ENCODE results near the gene TIGAR. TPM values are rescaled to one million over a fixed set of nuclear protein-coding genes. Genes with fewer than 3 reads are reported as not detected.

The TIGAR gene
- total and polyA plus RNA-seq, 4 donors = 0.56 to 3.3 (median 2.0) TPM

GRCh38 chr12:4300883-4301282, 20.1 kb upstream of the TIGAR start:
- Histone ChIP-seq H3K4me3 (ENCODE audit: low read depth in 1 of 3, low read length in 3 of 3) (no peak overlapping the region), H3K4me1 (ENCODE audit: control insufficient read depth in 4 of 4, insufficient read depth in 4 of 4, low read length in 3 of 4) (no peaks in the 10 kb centered on the region), H3K9ac (ENCODE audit: low read depth in 1 of 2, low read length in 2 of 2) (no peak overlapping the region), H3K27ac (ENCODE audit: low read depth in 1 of 2, low read length in 2 of 2) (no peak overlapping the region), H3K36me3 (ENCODE audit: control insufficient read depth in 4 of 4, insufficient read depth in 3 of 4, low read depth in 1 of 4, low read length in 3 of 4) (no peaks in the 10 kb centered on the region), H3K9me3 (ENCODE audit: control insufficient read depth in 4 of 4, low read length in 3 of 4) (no peaks in the 10 kb centered on the region), H3K27me3 (ENCODE audit: control insufficient read depth in 4 of 4, insufficient read depth in 4 of 4, low read length in 3 of 4) (peaks cover 0 to 9% (median 0%) of the 10 kb centered on the region in 4 donors)
- DNase-seq (ENCODE audit: low spot score) = no peak
- TF ChIP-seq GABPA (IDR thresholded peaks at IDR 0.05 in 1 of 2, conservative IDR thresholded peaks at IDR 0.05 in 1 of 2) = no peak
- TF ChIP-seq RAD21 (IDR thresholded peaks at IDR 0.05) = no peak
- no peak for TF ChIP-seq FOXA1 (IDR thresholded peaks at IDR 0.05)
- TF ChIP-seq, protein P1, sequence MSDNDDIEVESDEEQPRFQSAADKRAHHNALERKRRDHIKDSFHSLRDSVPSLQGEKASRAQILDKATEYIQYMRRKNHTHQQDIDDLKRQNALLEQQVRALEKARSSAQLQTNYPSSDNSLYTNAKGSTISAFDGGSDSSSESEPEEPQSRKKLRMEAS (IDR thresholded peaks at IDR 0.05) = no peak
- TF ChIP-seq JUND (IDR thresholded peaks at IDR 0.05) = no peak
- no peak for TF ChIP-seq HNF4G (IDR thresholded peaks at IDR 0.05)
- no peak for TF ChIP-seq FOXA2 (IDR thresholded peaks at IDR 0.05)
- TF ChIP-seq, protein P2, sequence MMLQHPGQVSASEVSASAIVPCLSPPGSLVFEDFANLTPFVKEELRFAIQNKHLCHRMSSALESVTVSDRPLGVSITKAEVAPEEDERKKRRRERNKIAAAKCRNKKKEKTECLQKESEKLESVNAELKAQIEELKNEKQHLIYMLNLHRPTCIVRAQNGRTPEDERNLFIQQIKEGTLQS (IDR thresholded peaks at IDR 0.05) = no peak
- TF ChIP-seq, protein P3, sequence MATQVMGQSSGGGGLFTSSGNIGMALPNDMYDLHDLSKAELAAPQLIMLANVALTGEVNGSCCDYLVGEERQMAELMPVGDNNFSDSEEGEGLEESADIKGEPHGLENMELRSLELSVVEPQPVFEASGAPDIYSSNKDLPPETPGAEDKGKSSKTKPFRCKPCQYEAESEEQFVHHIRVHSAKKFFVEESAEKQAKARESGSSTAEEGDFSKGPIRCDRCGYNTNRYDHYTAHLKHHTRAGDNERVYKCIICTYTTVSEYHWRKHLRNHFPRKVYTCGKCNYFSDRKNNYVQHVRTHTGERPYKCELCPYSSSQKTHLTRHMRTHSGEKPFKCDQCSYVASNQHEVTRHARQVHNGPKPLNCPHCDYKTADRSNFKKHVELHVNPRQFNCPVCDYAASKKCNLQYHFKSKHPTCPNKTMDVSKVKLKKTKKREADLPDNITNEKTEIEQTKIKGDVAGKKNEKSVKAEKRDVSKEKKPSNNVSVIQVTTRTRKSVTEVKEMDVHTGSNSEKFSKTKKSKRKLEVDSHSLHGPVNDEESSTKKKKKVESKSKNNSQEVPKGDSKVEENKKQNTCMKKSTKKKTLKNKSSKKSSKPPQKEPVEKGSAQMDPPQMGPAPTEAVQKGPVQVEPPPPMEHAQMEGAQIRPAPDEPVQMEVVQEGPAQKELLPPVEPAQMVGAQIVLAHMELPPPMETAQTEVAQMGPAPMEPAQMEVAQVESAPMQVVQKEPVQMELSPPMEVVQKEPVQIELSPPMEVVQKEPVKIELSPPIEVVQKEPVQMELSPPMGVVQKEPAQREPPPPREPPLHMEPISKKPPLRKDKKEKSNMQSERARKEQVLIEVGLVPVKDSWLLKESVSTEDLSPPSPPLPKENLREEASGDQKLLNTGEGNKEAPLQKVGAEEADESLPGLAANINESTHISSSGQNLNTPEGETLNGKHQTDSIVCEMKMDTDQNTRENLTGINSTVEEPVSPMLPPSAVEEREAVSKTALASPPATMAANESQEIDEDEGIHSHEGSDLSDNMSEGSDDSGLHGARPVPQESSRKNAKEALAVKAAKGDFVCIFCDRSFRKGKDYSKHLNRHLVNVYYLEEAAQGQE (IDR thresholded peaks at IDR 0.05) = no peak
- TF ChIP-seq HNF4A (conservative IDR thresholded peaks at IDR 0.05) = no peak
- TF ChIP-seq, protein P4, sequence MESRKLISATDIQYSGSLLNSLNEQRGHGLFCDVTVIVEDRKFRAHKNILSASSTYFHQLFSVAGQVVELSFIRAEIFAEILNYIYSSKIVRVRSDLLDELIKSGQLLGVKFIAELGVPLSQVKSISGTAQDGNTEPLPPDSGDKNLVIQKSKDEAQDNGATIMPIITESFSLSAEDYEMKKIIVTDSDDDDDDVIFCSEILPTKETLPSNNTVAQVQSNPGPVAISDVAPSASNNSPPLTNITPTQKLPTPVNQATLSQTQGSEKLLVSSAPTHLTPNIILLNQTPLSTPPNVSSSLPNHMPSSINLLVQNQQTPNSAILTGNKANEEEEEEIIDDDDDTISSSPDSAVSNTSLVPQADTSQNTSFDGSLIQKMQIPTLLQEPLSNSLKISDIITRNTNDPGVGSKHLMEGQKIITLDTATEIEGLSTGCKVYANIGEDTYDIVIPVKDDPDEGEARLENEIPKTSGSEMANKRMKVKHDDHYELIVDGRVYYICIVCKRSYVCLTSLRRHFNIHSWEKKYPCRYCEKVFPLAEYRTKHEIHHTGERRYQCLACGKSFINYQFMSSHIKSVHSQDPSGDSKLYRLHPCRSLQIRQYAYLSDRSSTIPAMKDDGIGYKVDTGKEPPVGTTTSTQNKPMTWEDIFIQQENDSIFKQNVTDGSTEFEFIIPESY (IDR thresholded peaks at IDR 0.05) = no peak
- no peak for TF ChIP-seq CTCF (IDR thresholded peaks at IDR 0.05; ENCODE audit: low read depth, low read length, missing input control)
- WGBS = 84% methylated on average over 5 of the region's 5 CpGs

DNA sequence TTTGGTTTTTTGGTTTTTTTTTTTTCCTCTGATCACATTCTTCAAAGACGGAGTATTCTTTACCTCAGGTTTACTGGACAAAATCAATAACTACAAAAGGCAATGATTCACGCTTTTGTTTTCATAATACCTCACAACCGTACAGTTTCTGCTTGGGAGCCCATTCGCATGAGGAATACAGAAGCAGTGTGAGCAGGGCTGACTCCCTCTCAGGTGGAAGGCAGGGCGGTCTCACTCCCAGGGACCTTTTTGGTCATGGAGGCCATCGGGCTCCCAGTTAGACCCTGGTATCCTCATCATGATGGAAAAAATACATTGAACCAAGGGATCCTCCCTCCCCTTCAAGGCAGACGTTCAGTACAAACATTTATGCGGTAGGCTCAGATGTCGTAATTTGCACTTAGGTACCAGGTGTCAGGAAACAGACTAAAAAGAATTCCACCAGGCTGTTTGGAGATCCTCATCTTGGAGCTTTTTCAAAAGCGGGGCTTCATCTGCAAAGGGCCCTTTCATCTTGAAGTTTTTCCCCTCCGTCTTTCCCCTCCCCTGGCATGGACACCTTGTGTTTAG, 19.0 kb upstream of the TIGAR start:
- H3K9ac ChIP-seq (ENCODE audit: low read depth in 1 of 2, low read length in 2 of 2) = no peak overlapping the region
- 77% methylated on average over 11 of the region's 11 CpGs for WGBS
- H3K27me3 ChIP-seq (ENCODE audit: control insufficient read depth in 4 of 4, insufficient read depth in 4 of 4, low read length in 3 of 4) = peaks cover 0 to 9% (median 0%) of the 10 kb centered on the region in 4 donors
- no peak for DNase-seq (ENCODE audit: low spot score)
- H3K4me1 ChIP-seq (ENCODE audit: control insufficient read depth in 4 of 4, insufficient read depth in 4 of 4, low read length in 3 of 4) = no peaks in the 10 kb centered on the region
- H3K9me3 ChIP-seq (ENCODE audit: control insufficient read depth in 4 of 4, low read length in 3 of 4) = no peaks in the 10 kb centered on the region
- H3K36me3 ChIP-seq (ENCODE audit: control insufficient read depth in 4 of 4, insufficient read depth in 3 of 4, low read depth in 1 of 4, low read length in 3 of 4) = no peaks in the 10 kb centered on the region
- H3K27ac ChIP-seq (ENCODE audit: low read depth in 1 of 2, low read length in 2 of 2) = no peak overlapping the region
- TF ChIP-seq RAD21 (IDR thresholded peaks at IDR 0.05) = no peak
- no peak for TF ChIP-seq YY1 (IDR thresholded peaks at IDR 0.05)
- TF ChIP-seq, protein P4 (IDR thresholded peaks at IDR 0.05) = no peak
- no peak for TF ChIP-seq NR2F2 (IDR thresholded peaks at IDR 0.05)
- H3K4me3 ChIP-seq (ENCODE audit: low read depth in 1 of 3, low read length in 3 of 3) = no peak overlapping the region
